H1 (cell line): ENCODE data around the gene PIK3R5.
"Not testable (repeated sequence)": the region's sequence is repeated elsewhere in the genome, so short reads cannot be mapped to it uniquely, and the experiment has no call there.

Experiments
- CTCF ChIP-seq, 3 experiments: IDR thresholded peaks; 1 replicate in 2 of 3; 2 replicates in 1 of 3; pipeline versions ENCODE4 v1.5.1 to v1.6.1; 2011; ENCODE audit warnings: low read length in 3 of 3, mild to moderate bottlenecking in 3 of 3, inconsistent platforms in 2 of 3, low read depth in 1 of 3, moderate library complexity in 1 of 3; ENCODE audit not compliant: insufficient read depth in 1 of 3; ENCODE audit errors: control extremely low read depth in 1 of 3
- EP300 ChIP-seq, 2 experiments: IDR thresholded peaks; 1 replicate in 1 of 2; 2 replicates in 1 of 2; pipeline ENCODE4 v1.6.1; 2011 to 2012; ENCODE audit warnings: low read depth in 2 of 2, low read length in 2 of 2, mild to moderate bottlenecking in 2 of 2, borderline replicate concordance in 1 of 2, inconsistent platforms in 1 of 2, moderate library complexity in 1 of 2
- PHF8 ChIP-seq: fragments of 200-600 bp; sonication (generic); conservative IDR thresholded peaks from 2 replicates; pipeline ENCODE4 v1.7.1; 2012; ENCODE audit warnings: low read depth, mild to moderate bottlenecking, inconsistent platforms, low read length, moderate library complexity
- POLR2A ChIP-seq, 2 experiments: IDR thresholded peaks; 1 replicate in 1 of 2; 2 replicates in 1 of 2; pipeline ENCODE4 v1.6.1; 2011; ENCODE audit warnings: low read depth in 2 of 2, low read length in 2 of 2, mild to moderate bottlenecking in 2 of 2; ENCODE audit errors: control extremely low read depth in 1 of 2
- RAD21 ChIP-seq, 2 experiments: IDR thresholded peaks in 1 of 2; conservative IDR thresholded peaks in 1 of 2; 2 replicates each; pipeline ENCODE4 v1.6.1; 2011; ENCODE audit warnings: low read depth in 2 of 2, low read length in 2 of 2, improper control_type of control experiment in 1 of 2, inconsistent platforms in 1 of 2, mild to moderate bottlenecking in 1 of 2, moderate library complexity in 1 of 2
- RFX5 ChIP-seq: IDR thresholded peaks from 2 replicates; pipeline ENCODE4 v1.6.1; 2011; ENCODE audit warnings: low read depth, low read length, improper control_type of control experiment, borderline replicate concordance
- SP2 ChIP-seq: IDR thresholded peaks from 2 replicates; pipeline ENCODE4 v1.6.1; 2012; ENCODE audit warnings: mild to moderate bottlenecking, low read length, inconsistent platforms

GRCh38 chr17:8984225-8984624 lies 18.7 kb upstream of the PIK3R5 start:
- TF ChIP-seq CTCF (IDR thresholded peaks at IDR 0.05; ENCODE audit: control extremely low read depth in 1 of 3, insufficient read depth in 1 of 3, low read depth in 1 of 3, low read length in 3 of 3); POLR2A (IDR thresholded peaks at IDR 0.05; ENCODE audit: control extremely low read depth in 1 of 2, low read depth in 2 of 2, low read length in 2 of 2); RFX5; PHF8; SP2; RAD21 (IDR thresholded peaks at IDR 0.05 in 1 of 2, conservative IDR thresholded peaks at IDR 0.05 in 1 of 2; ENCODE audit: low read depth in 2 of 2, low read length in 2 of 2); EP300 (IDR thresholded peaks at IDR 0.05; ENCODE audit: borderline replicate concordance in 1 of 2, low read depth in 2 of 2, low read length in 2 of 2): not testable (repeated sequence)
